A673 (cell line): Measurements from ENCODE around the gene SDK1.

Source experiments
- CTCF ChIP-seq: fragments of 300-800, 200-600 bp; sonication (generic); conservative IDR thresholded peaks from 2 replicates; pipeline ENCODE4 v1.5.1; 2017; ENCODE audit warnings: low read depth, mild to moderate bottlenecking, antibody characterized with exemption, low read length, moderate library complexity, mixed read lengths
- EZH2 ChIP-seq: fragments of 200-600 bp; sonication (generic); IDR thresholded peaks from 2 replicates; pipeline ENCODE4 v1.6.1; 2017; ENCODE audit warnings: borderline replicate concordance, low read depth, mild to moderate bottlenecking, mixed read lengths, antibody characterized with exemption, low read length; ENCODE audit not compliant: poor library complexity, severe bottlenecking

- TF ChIP-seq CTCF (peak; percentile 49), EZH2 (no peak)
These were observed 925.5 kb downstream of the SDK1 start for GRCh38 chr7:4226524-4226882.
